Parathyroid adenoma (tissue), 2 donors: ENCODE data around the gene KMT2D.

Experiments
- H2AFZ ChIP-seq: fragments of 300-600 bp; sonication (generic); one replicate; pipeline ENCODE4 v1.7.0; 2017; ENCODE audit warnings: antibody characterized with exemption, mild to moderate bottlenecking
- H3K27ac ChIP-seq: fragments of 300-600 bp; sonication (generic); one replicate; pipeline ENCODE4 v1.7.0; 2017
- H3K27me3 ChIP-seq: fragments of 300-600 bp; sonication (generic); one replicate; pipeline ENCODE4 v1.7.0; 2017; ENCODE audit warnings: low read length; ENCODE audit not compliant: control insufficient read depth, insufficient read depth
- H3K36me3 ChIP-seq: fragments of 300-600 bp; sonication (generic); one replicate; pipeline ENCODE4 v1.7.0; 2017; ENCODE audit warnings: low read length; ENCODE audit not compliant: control insufficient read depth, insufficient read depth
- H3K4me1 ChIP-seq: fragments of 300-600 bp; sonication (generic); one replicate; pipeline ENCODE4 v1.7.0; 2017; ENCODE audit warnings: control low read depth
- H3K4me2 ChIP-seq: fragments of 300-600 bp; sonication (generic); one replicate; pipeline ENCODE4 v1.7.0; 2017; ENCODE audit warnings: low read length
- H3K4me3 ChIP-seq: fragments of 300-600 bp; sonication (generic); one replicate; pipeline ENCODE4 v1.7.0; 2017; ENCODE audit warnings: low read depth, low read length
- H3K79me2 ChIP-seq: fragments of 300-600 bp; sonication (generic); one replicate; pipeline ENCODE4 v1.7.0; 2017; ENCODE audit warnings: control low read depth
- H3K9ac ChIP-seq: fragments of 300-600 bp; sonication (generic); one replicate; pipeline ENCODE4 v1.7.0; 2017; ENCODE audit warnings: mild to moderate bottlenecking
- H3K9me3 ChIP-seq: fragments of 300-600 bp; sonication (generic); one replicate; pipeline ENCODE4 v1.7.0; 2017; ENCODE audit warnings: low read length; ENCODE audit not compliant: control insufficient read depth
- CTCF ChIP-seq: fragments of 300-600 bp; sonication (generic); IDR thresholded peaks from one replicate; pipeline ENCODE4 v1.7.0; 2017; ENCODE audit warnings: antibody characterized with exemption, mild to moderate bottlenecking
- donor health status: primary hyperparathyroidism.

KMT2D gene

GRCh38 chr12:49088932-49089330 lies 28.3 kb upstream of the KMT2D start:
- H3K4me2 ChIP-seq: no peak overlapping the region
- H3K36me3 ChIP-seq: no peaks in the 10 kb centered on the region
- H2AFZ ChIP-seq: no peak overlapping the region
- H3K9me3 ChIP-seq: no peaks in the 10 kb centered on the region
- no peak for TF ChIP-seq CTCF
- H3K79me2 ChIP-seq: no peaks in the 10 kb centered on the region
- H3K4me1 ChIP-seq: peaks cover 13% of the 10 kb centered on the region
- no peak overlapping the region for H3K4me3 ChIP-seq
- peaks cover 27% of the 10 kb centered on the region for H3K27me3 ChIP-seq
- no peak overlapping the region for H3K27ac ChIP-seq
- H3K9ac ChIP-seq: no peak overlapping the region

GRCh38 chr12:49088150-49088931 lies 27.7 kb upstream of the KMT2D start:
- no peak overlapping the region for H3K9ac ChIP-seq
- H3K4me1 ChIP-seq: peaks cover 13% of the 10 kb centered on the region
- TF ChIP-seq CTCF: peak; percentile 81
- H3K9me3 ChIP-seq: no peaks in the 10 kb centered on the region
- H2AFZ ChIP-seq: peak overlapping the region; percentile 66
- H3K4me3 ChIP-seq: peak overlapping the region; percentile 6
- H3K79me2 ChIP-seq: no peaks in the 10 kb centered on the region
- H3K36me3 ChIP-seq: no peaks in the 10 kb centered on the region
- H3K27ac ChIP-seq: no peak overlapping the region
- peaks cover 25% of the 10 kb centered on the region for H3K27me3 ChIP-seq
- H3K4me2 ChIP-seq: peak overlapping the region; percentile 42

GRCh38 chr12:49086116-49086515 lies 25.5 kb upstream of the KMT2D start:
- H3K4me2 ChIP-seq: no peak overlapping the region
- no peak for TF ChIP-seq CTCF
- H3K79me2 ChIP-seq: no peaks in the 10 kb centered on the region
- no peak overlapping the region for H3K27ac ChIP-seq
- no peaks in the 10 kb centered on the region for H3K9me3 ChIP-seq
- H3K4me3 ChIP-seq: no peak overlapping the region
- no peak overlapping the region for H3K9ac ChIP-seq
- no peaks in the 10 kb centered on the region for H3K36me3 ChIP-seq
- peaks cover 11% of the 10 kb centered on the region for H3K27me3 ChIP-seq
- H2AFZ ChIP-seq: no peak overlapping the region
- H3K4me1 ChIP-seq: peaks cover 7% of the 10 kb centered on the region

GRCh38 chr12:49084438-49084837 lies 23.8 kb upstream of the KMT2D start:
- H3K9ac ChIP-seq: no peak overlapping the region
- no peak for TF ChIP-seq CTCF
- peaks cover 5% of the 10 kb centered on the region for H3K27me3 ChIP-seq
- no peak overlapping the region for H2AFZ ChIP-seq
- H3K79me2 ChIP-seq: no peaks in the 10 kb centered on the region
- no peak overlapping the region for H3K27ac ChIP-seq
- no peaks in the 10 kb centered on the region for H3K9me3 ChIP-seq
- peaks cover 3% of the 10 kb centered on the region for H3K4me1 ChIP-seq
- no peak overlapping the region for H3K4me2 ChIP-seq
- H3K36me3 ChIP-seq: no peaks in the 10 kb centered on the region
- H3K4me3 ChIP-seq: no peak overlapping the region

GRCh38 chr12:49079793-49080192 lies 19.2 kb upstream of the KMT2D start:
- Histone ChIP-seq H3K9me3 (no peaks in the 10 kb centered on the region), H3K36me3 (no peaks in the 10 kb centered on the region), H3K9ac (no peak overlapping the region), H3K27me3 (no peaks in the 10 kb centered on the region), H2AFZ (no peak overlapping the region), H3K4me2 (no peak overlapping the region), H3K27ac (no peak overlapping the region), H3K4me1 (no peaks in the 10 kb centered on the region), H3K79me2 (no peaks in the 10 kb centered on the region), H3K4me3 (no peak overlapping the region)
- TF ChIP-seq CTCF: no peak
